Ramos (cell line): Measurements from ENCODE around the gene JMJD8.
"Not testable (repeated sequence)": the region's sequence is repeated elsewhere in the genome, so short reads cannot be mapped to it uniquely, and the experiment has no call there.

Source experiments
- in situ Hi-C: fragments of 300-500 bp; cut with MboI; formaldehyde crosslinking; loops from one replicate; pipeline ENCODE4 v1.14.3; 2022; ENCODE audit warnings: low sequenced_read_pairs; ENCODE audit not compliant: unreplicated experiment

The JMJD8 gene

GRCh38 chr16:694863-695354, 10.8 kb upstream of the JMJD8 start:
- in situ Hi-C loops = no loop called here

GRCh38 chr16:694187-694862, 10.2 kb upstream of the JMJD8 start:
- in situ Hi-C loops = no loop called here

- in situ Hi-C loops = no loop called here
Observed at GRCh38 chr16:693766-694165, 9.6 kb upstream of the JMJD8 start.

- in situ Hi-C loops = no loop called here
Observed at GRCh38 chr16:693364-693763, 9.2 kb upstream of the JMJD8 start.

- in situ Hi-C loops = no loop called here
Observed at GRCh38 chr16:692356-693108, 8.4 kb upstream of the JMJD8 start.

GRCh38 chr16:691242-691641, 7.1 kb upstream of the JMJD8 start:
- in situ Hi-C loops = not testable (repeated sequence)

- in situ Hi-C loops = no loop called here
Observed at GRCh38 chr16:689175-689897, 5.2 kb upstream of the JMJD8 start.

GRCh38 chr16:687499-687898, 3.4 kb upstream of the JMJD8 start:
- in situ Hi-C loops = no loop called here

- in situ Hi-C loops = no loop called here
Observed at GRCh38 chr16:686459-687260, 2.5 kb upstream of the JMJD8 start.

- in situ Hi-C loops = no loop called here
Observed at GRCh38 chr16:685967-686366, 1.8 kb upstream of the JMJD8 start.

- in situ Hi-C loops = no loop called here
Observed at GRCh38 chr16:684961-685696, 995 bp upstream of the JMJD8 start.

GRCh38 chr16:683396-684070, 601 bp downstream of the JMJD8 start:
- in situ Hi-C loops = no loop called here

GRCh38 chr16:682493-683395, 1.4 kb downstream of the JMJD8 start:
- in situ Hi-C loops = no loop called here

- in situ Hi-C loops = no loop called here
Observed at GRCh38 chr16:681746-682427, 2.2 kb downstream of the JMJD8 start.

- in situ Hi-C loops = no loop called here
Observed at GRCh38 chr16:680967-681745, 3.0 kb downstream of the JMJD8 start.

GRCh38 chr16:680625-680945, 3.5 kb downstream of the JMJD8 start:
- in situ Hi-C loops = no loop called here
